Keratinocyte (primary cell): Measurements from ENCODE around the gene AKR1B1.

Experiments
- CTCF ChIP-seq, 3 experiments: IDR thresholded peaks in 1 of 3; conservative IDR thresholded peaks in 1 of 3; optimal IDR thresholded peaks in 1 of 3; 2 replicates in 2 of 3; 3 replicates in 1 of 3; pipeline versions ENCODE3 to v1.5.1; 2011; ENCODE audit warnings: low read length in 3 of 3, mild to moderate bottlenecking in 3 of 3, moderate library complexity in 2 of 3, control low read depth in 1 of 3, inconsistent platforms in 1 of 3; ENCODE audit not compliant: insufficient read depth in 2 of 3; ENCODE audit errors: extremely low read depth in 1 of 3
- EZH2 ChIP-seq: IDR thresholded peaks from one replicate; pipeline ENCODE4 v1.6.1; 2012; ENCODE audit warnings: inconsistent platforms, mild to moderate bottlenecking, low read length, moderate library complexity

DNA sequence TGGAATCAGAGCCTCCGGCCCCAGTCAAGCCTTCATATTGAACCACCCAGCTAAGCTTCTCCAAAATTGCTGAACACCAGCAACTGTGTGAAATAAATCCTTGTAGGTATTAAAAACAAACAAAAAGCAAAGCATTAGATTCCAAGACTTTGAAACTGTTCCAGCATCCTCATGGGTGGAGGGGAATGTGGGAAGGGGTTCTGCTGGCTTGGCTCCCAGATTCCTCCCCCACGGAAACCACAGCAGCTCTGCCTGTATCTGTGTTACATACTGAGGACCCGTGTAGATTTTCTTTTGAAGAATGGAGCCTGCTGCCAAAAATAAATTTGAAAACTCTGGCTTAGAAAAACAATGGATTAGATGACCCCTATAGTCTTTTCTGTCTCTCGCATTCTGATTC, 20.0 kb downstream of the AKR1B1 start:
- TF ChIP-seq CTCF (optimal IDR thresholded peaks at IDR 0.05 in 1 of 3, IDR thresholded peaks at IDR 0.05 in 1 of 3, conservative IDR thresholded peaks at IDR 0.05 in 1 of 3; ENCODE audit: extremely low read depth in 1 of 3, insufficient read depth in 2 of 3, low read length in 3 of 3) = no peak
- no peak for TF ChIP-seq EZH2
